HFFc6 (cell line): ENCODE results near the gene ZNF493. TPM values are rescaled to one million over a fixed set of nuclear protein-coding genes. Genes with fewer than 3 reads are reported as not detected.

Experiments
- DNase-seq: peaks from one replicate; pipeline ENCODE4 v3.0.0-alpha.2; 2018
- H3K27ac Mint-ChIP-seq: 2 replicates; pipeline ENCODE4 v1.8.0; 2020; ENCODE audit warnings: mild to moderate bottlenecking, mixed read lengths
- H3K27me3 Mint-ChIP-seq: 2 replicates; pipeline ENCODE4 v1.8.0; 2021; ENCODE audit warnings: mild to moderate bottlenecking, moderate library complexity, mixed read lengths; ENCODE audit not compliant: insufficient read depth
- H3K36me3 Mint-ChIP-seq: 2 replicates; pipeline ENCODE4 v1.8.0; 2021; ENCODE audit warnings: low read depth, mixed read lengths
- H3K4me1 Mint-ChIP-seq: 2 replicates; pipeline ENCODE4 v1.8.0; 2020; ENCODE audit warnings: low read depth, mixed read lengths
- H3K4me3 Mint-ChIP-seq: 2 replicates; pipeline ENCODE4 v1.8.0; 2020; ENCODE audit warnings: mild to moderate bottlenecking, moderate library complexity, mixed read lengths
- H3K9me3 Mint-ChIP-seq: 2 replicates; pipeline ENCODE4 v1.8.0; 2020; ENCODE audit warnings: mild to moderate bottlenecking, mixed read lengths
- CTCF ChIP-seq: fragments of 200-600 bp; sonication (generic); IDR thresholded peaks from 2 replicates; pipeline ENCODE4 v1.5.0; 2021; ENCODE audit warnings: antibody characterized with exemption, mild to moderate bottlenecking
- total RNA-seq, 6 experiments: library from RNA; stranded (reverse); fragmentation: NEBNext Ultra II Directional; extraction: Animal tissue kit (Norgen Biotek cat#: 25700); gene quantifications; 2 replicates in 1 of 6; 3 replicates in 5 of 6; pipeline ENCODE4 v1.2.3, GENCODE V29; 2021

Gene ZNF493
- total RNA-seq, 6 experiments from 2014 or later, result 4.1 to 5.1 (median 4.3) TPM

GRCh38 chr19:21396121-21396520 lies 812 bp upstream of the ZNF493 start:
- no peak for DNase-seq
- no peak for TF ChIP-seq CTCF
- Mint-ChIP-seq H3K4me3 (0 out of 2 replicates have a peak overlapping the region, but pooled peaks have one; percentile 39), H3K9me3 (peaks cover 52% of the 10 kb centered on the region), H3K27me3 (peaks cover 2% of the 10 kb centered on the region), H3K36me3 (peaks cover 38% of the 10 kb centered on the region), H3K4me1 (peaks cover 16% of the 10 kb centered on the region; the same call in 1 of the 2 replicates), H3K27ac (no peak overlapping the region)

- H3K9me3 Mint-ChIP-seq, result peaks cover 37% of the 10 kb centered on the region
- no peak for DNase-seq
- no peak overlapping the region for H3K27ac Mint-ChIP-seq
- 0 out of 2 replicates have a peak overlapping the region, but pooled peaks have one; percentile 13 for H3K4me3 Mint-ChIP-seq
- no peak for TF ChIP-seq CTCF
- H3K4me1 Mint-ChIP-seq, result peaks cover 16% of the 10 kb centered on the region; the same call in 1 of the 2 replicates
- H3K27me3 Mint-ChIP-seq, result peaks cover 2% of the 10 kb centered on the region
- H3K36me3 Mint-ChIP-seq, result peaks cover 56% of the 10 kb centered on the region
Measured at GRCh38 chr19:21398851-21399250, 1.9 kb downstream of the ZNF493 start.

GRCh38 chr19:21402303-21402985 lies 5.5 kb downstream of the ZNF493 start:
- peaks cover 14% of the 10 kb centered on the region; the same call in 1 of the 2 replicates for H3K4me1 Mint-ChIP-seq
- no peak for TF ChIP-seq CTCF
- no peak overlapping the region for H3K4me3 Mint-ChIP-seq
- H3K36me3 Mint-ChIP-seq, result peaks cover 81% of the 10 kb centered on the region
- peaks cover 2% of the 10 kb centered on the region; the same call in 1 of the 2 replicates for H3K27me3 Mint-ChIP-seq
- H3K27ac Mint-ChIP-seq, result no peak overlapping the region
- H3K9me3 Mint-ChIP-seq, result peaks cover 40% of the 10 kb centered on the region
- DNase-seq, result no peak

- no peak overlapping the region for H3K27ac Mint-ChIP-seq
- H3K36me3 Mint-ChIP-seq, result peaks cover 92% of the 10 kb centered on the region
- H3K4me1 Mint-ChIP-seq, result no peaks in the 10 kb centered on the region
- H3K9me3 Mint-ChIP-seq, result peaks cover 45% of the 10 kb centered on the region
- no peak overlapping the region for H3K4me3 Mint-ChIP-seq
- no peak for TF ChIP-seq CTCF
- DNase-seq, result no peak
- H3K27me3 Mint-ChIP-seq, result no peaks in the 10 kb centered on the region
Measured at GRCh38 chr19:21410166-21410565, 13.2 kb downstream of the ZNF493 start.

- peaks cover 91% of the 10 kb centered on the region for H3K9me3 Mint-ChIP-seq
- H3K4me1 Mint-ChIP-seq, result no peaks in the 10 kb centered on the region
- no peak overlapping the region for H3K27ac Mint-ChIP-seq
- TF ChIP-seq CTCF, result no peak
- H3K27me3 Mint-ChIP-seq, result peaks cover 1% of the 10 kb centered on the region; the same call in 1 of the 2 replicates
- H3K36me3 Mint-ChIP-seq, result peaks cover 80% of the 10 kb centered on the region
- DNase-seq, result no peak
- no peak overlapping the region for H3K4me3 Mint-ChIP-seq
Measured at GRCh38 chr19:21422244-21422643, 25.3 kb downstream of the ZNF493 start.
